K562 (cell line): ENCODE data around the gene CRYGA. TPM values are rescaled to one million over a fixed set of nuclear protein-coding genes. Genes with fewer than 3 reads are reported as not detected.

ENCODE experiments used
- ATAC-seq: fragments of 200-7000 bp; cut with Tn5 transposase; 3 replicates; pipeline ENCODE4 v1.9.1; 2020; ENCODE audit warnings: moderate library complexity
- BruUV-seq: library from RNA; stranded (reverse); fragments of 400-500 nt; replicated peaks from 2 replicates; lab custom pipeline; 2021; lab: Mats Ljungman, UMichigan
- CTCF ChIA-PET: fragments of 300-600 bp; formaldehyde crosslinking; extraction: SDS; loops from one replicate; lab custom pipeline; 2021; ENCODE audit warnings: low intra/inter-chr PET ratio; lab: Yijun Ruan, JAX
- POLR2A ChIA-PET: fragments of 300-600, 350-650 bp; sonication (Branson Sonifier 250); formaldehyde crosslinking; extraction: SDS; loops from one replicate; lab custom pipeline; 2021; ENCODE audit warnings: antibody characterized with exemption, inconsistent platforms; lab: Yijun Ruan, JAX
- DNase-seq, 4 experiments: peaks; one replicate each; pipeline versions ENCODE4 v3.0.0 to v3.0.0-alpha.2; 2011 to 2018; ENCODE audit warnings: low spot score in 3 of 4, mixed read lengths in 3 of 4; ENCODE audit errors: extremely low read depth in 1 of 4
- FAIRE-seq: peaks from 2 replicates; lab custom pipeline; 2011; peaks lifted over from hg19 to GRCh38; lab: Jason Lieb, UNC
- H2AFZ ChIP-seq: 2 replicates; pipeline ENCODE4 v1.6.0; 2011; ENCODE audit warnings: low read depth, low read length, control low read depth, inconsistent platforms
- H3K27ac ChIP-seq: fragments of 200-600 bp; 3 replicates; pipeline ENCODE4 v1.8.0; 2011; ENCODE audit warnings: low read depth, mild to moderate bottlenecking, control low read depth, inconsistent platforms, low read length, moderate library complexity, mixed read lengths; ENCODE audit errors: extremely low read depth
- H3K27me3 ChIP-seq, 2 experiments: fragments of 300-600 bp in 1 of 2; 2 replicates in 1 of 2; 3 replicates in 1 of 2; pipeline versions ENCODE4 v1.6.0 to v1.8.0; 2011; ENCODE audit warnings: inconsistent platforms in 2 of 2, low read length in 2 of 2, mild to moderate bottlenecking in 1 of 2, mixed read lengths in 1 of 2, moderate library complexity in 1 of 2; ENCODE audit not compliant: control insufficient read depth in 2 of 2, insufficient read depth in 2 of 2
- H3K36me3 ChIP-seq: fragments of 300-600 bp; 3 replicates; pipeline ENCODE4 v1.8.0; 2011; ENCODE audit warnings: mild to moderate bottlenecking, low read length, inconsistent platforms; ENCODE audit not compliant: control insufficient read depth, insufficient read depth
- H3K4me1 ChIP-seq, 2 experiments: fragments of 200-600 bp in 1 of 2; replicated peaks in 1 of 2; 2 replicates in 1 of 2; 3 replicates in 1 of 2; pipeline versions ENCODE4 v1.5.1 to v1.8.0; 2011; ENCODE audit warnings: inconsistent platforms in 2 of 2, low read length in 2 of 2, mild to moderate bottlenecking in 1 of 2, mixed read lengths in 1 of 2, moderate library complexity in 1 of 2; ENCODE audit not compliant: control insufficient read depth in 2 of 2, insufficient read depth in 2 of 2
- H3K4me2 ChIP-seq: 2 replicates; pipeline ENCODE4 v1.6.1; 2011; ENCODE audit warnings: low read length, control low read depth, inconsistent platforms, mixed read lengths; ENCODE audit not compliant: insufficient read depth
- H3K4me3 ChIP-seq: fragments of 200-600 bp; sonication (generic), shearing (Covaris generic); 2 replicates; pipeline ENCODE4 v1.5.1; 2016; ENCODE audit warnings: control low read depth, inconsistent platforms
- H3K79me2 ChIP-seq: fragments of 200-600 bp; 3 replicates; pipeline ENCODE4 v1.8.0; 2011; ENCODE audit warnings: low read length, inconsistent platforms; ENCODE audit not compliant: control insufficient read depth, insufficient read depth
- H3K9ac ChIP-seq, 2 experiments: 2 replicates each; pipeline versions ENCODE4 v1.6.0 to v1.6.1; 2011; ENCODE audit warnings: low read depth in 2 of 2, low read length in 2 of 2, control low read depth in 1 of 2, inconsistent platforms in 1 of 2, mild to moderate bottlenecking in 1 of 2, mixed read lengths in 1 of 2; ENCODE audit not compliant: insufficient read depth in 1 of 2
- H3K9me1 ChIP-seq: one replicate; pipeline ENCODE4 v1.6.0; 2011; ENCODE audit warnings: inconsistent platforms, mild to moderate bottlenecking, low read length, moderate library complexity; ENCODE audit not compliant: control insufficient read depth, insufficient read depth
- H3K9me3 ChIP-seq: replicated peaks from 2 replicates; pipeline ENCODE4 v1.5.1; 2011; ENCODE audit warnings: low read depth, low read length, inconsistent platforms; ENCODE audit not compliant: control insufficient read depth, insufficient read depth
- H4K20me1 ChIP-seq: replicated peaks from 2 replicates; pipeline ENCODE4 v1.6.1; 2011; ENCODE audit warnings: low read length, inconsistent platforms, mixed read lengths; ENCODE audit not compliant: control insufficient read depth, insufficient read depth
- CAMTA2 ChIP-seq: fragments of 250-450 bp; sonication (Bioruptor Pico); conservative IDR thresholded peaks from 2 replicates; pipeline ENCODE4 v1.5.1; 2022
- FOXK1 ChIP-seq: sonication (generic); formaldehyde crosslinking; IDR thresholded peaks from 2 replicates; pipeline ENCODE4 v1.8.0; 2022; ENCODE audit warnings: missing genetic modification reagents, mild to moderate bottlenecking, borderline replicate concordance
- MNT ChIP-seq, 2 experiments: fragments of 450-650 bp; conservative IDR thresholded peaks; 2 replicates each; pipeline ENCODE4 v1.6.1; 2017; ENCODE audit warnings: mild to moderate bottlenecking in 2 of 2, moderate library complexity in 2 of 2
- MYNN ChIP-seq, 2 experiments: sonication (generic); formaldehyde crosslinking in 1 of 2; IDR thresholded peaks; 2 replicates each; pipeline versions ENCODE4 v1.5.0 to v1.6.1; 2016 to 2020; ENCODE audit warnings: antibody characterized with exemption in 1 of 2, missing genetic modification reagents in 1 of 2
- PYGO2 ChIP-seq: fragments of 450-650 bp; IDR thresholded peaks from 2 replicates; pipeline ENCODE4 v1.6.1; 2016; ENCODE audit warnings: mild to moderate bottlenecking, missing genetic modification characterization, moderate library complexity, missing compliant biosample characterization
- SMARCA4 ChIP-seq: fragments of 450-650 bp; IDR thresholded peaks from 2 replicates; pipeline ENCODE4 v1.6.1; 2016
- U2AF1 ChIP-seq: fragments of 200-400 bp; formaldehyde crosslinking; optimal IDR thresholded peaks from 2 replicates; pipeline ENCODE3; 2017; ENCODE audit warnings: mild to moderate bottlenecking, low read depth, low read length, moderate library complexity
- ZBTB33 ChIP-seq: sonication (generic); formaldehyde crosslinking; IDR thresholded peaks from 2 replicates; pipeline ENCODE4 v1.8.1; 2023; ENCODE audit warnings: mild to moderate bottlenecking, missing genetic modification reagents
- ZNF717 ChIP-seq: fragments of 250-450 bp; sonication (Bioruptor Pico); IDR thresholded peaks from 2 replicates; pipeline ENCODE4 v1.5.0; 2021
- WGBS: fragments of 100-300 bp; shearing (Covaris generic); methylation state at CpG from one replicate; pipeline ENCODE4 v1.1.6; 2016; ENCODE audit warnings: low coverage, mixed read lengths; ENCODE audit not compliant: insufficient coverage; ENCODE audit errors: missing lambda C conversion rate; 5-methylcytosine and 5-hydroxymethylcytosine counted together
- in situ Hi-C: fragments of 300-500 bp; cut with MboI; formaldehyde crosslinking; loops from 4 replicates; pipeline ENCODE4 v1.15.0; 2018; ENCODE audit warnings: inconsistent platforms, mixed read lengths
- intact Hi-C: fragments of 100-400 bp; cut with micrococcal nuclease; formaldehyde crosslinking; loops from 2 replicates; pipeline ENCODE4 v1.14.2; 2022
- polyA plus RNA-seq, 8 experiments: library from polyadenylated mRNA; depleted of rRNA in 4 of 8; stranded (reverse) in 5 of 8; unstranded in 3 of 8; fragments of >200 nt; fragmentation: Nextera tagmentation in 2 of 8; fragmentation: Illumina TruSeq in 1 of 8; extraction: Ambion mirVana in 2 of 8; extraction: Trizol in 1 of 8; gene quantifications; 2 replicates each; pipeline versions ENCODE4 v1.2.1 to v1.2.3, GENCODE V29; 2011 to 2014; ENCODE audit warnings: inconsistent platforms in 1 of 8, missing spikeins in 1 of 8
- total RNA-seq, 7 experiments: library from RNA; depleted of rRNA in 6 of 7; stranded (reverse); fragments of >200 nt in 6 of 7; fragmentation: Illumina TruSeq in 2 of 7; extraction: Trizol in 2 of 7; gene quantifications; 2 replicates each; pipeline versions ENCODE4 v1.2.1 to v1.2.3, GENCODE V29; 2011 to 2021; ENCODE audit warnings: low replicate concordance in 1 of 7
- TF ChIP-seq, protein P1 (sequence below): IDR thresholded peaks from 2 replicates; pipeline ENCODE4 v1.6.1; 2016; ENCODE audit warnings: missing genetic modification characterization, missing compliant biosample characterization
- TF ChIP-seq, protein P2 (sequence below): fragments of 450-650 bp; conservative IDR thresholded peaks from 2 replicates; pipeline ENCODE4 v1.6.1; 2016; ENCODE audit warnings: missing genetic modification characterization, low read depth, mild to moderate bottlenecking, missing compliant biosample characterization, moderate library complexity

The CRYGA gene
- total and polyA plus RNA-seq, 9 of the 15 experiments (the other 6 are each of a cell fraction or from before 2014, with no cell fraction given) = not detected

DNA sequence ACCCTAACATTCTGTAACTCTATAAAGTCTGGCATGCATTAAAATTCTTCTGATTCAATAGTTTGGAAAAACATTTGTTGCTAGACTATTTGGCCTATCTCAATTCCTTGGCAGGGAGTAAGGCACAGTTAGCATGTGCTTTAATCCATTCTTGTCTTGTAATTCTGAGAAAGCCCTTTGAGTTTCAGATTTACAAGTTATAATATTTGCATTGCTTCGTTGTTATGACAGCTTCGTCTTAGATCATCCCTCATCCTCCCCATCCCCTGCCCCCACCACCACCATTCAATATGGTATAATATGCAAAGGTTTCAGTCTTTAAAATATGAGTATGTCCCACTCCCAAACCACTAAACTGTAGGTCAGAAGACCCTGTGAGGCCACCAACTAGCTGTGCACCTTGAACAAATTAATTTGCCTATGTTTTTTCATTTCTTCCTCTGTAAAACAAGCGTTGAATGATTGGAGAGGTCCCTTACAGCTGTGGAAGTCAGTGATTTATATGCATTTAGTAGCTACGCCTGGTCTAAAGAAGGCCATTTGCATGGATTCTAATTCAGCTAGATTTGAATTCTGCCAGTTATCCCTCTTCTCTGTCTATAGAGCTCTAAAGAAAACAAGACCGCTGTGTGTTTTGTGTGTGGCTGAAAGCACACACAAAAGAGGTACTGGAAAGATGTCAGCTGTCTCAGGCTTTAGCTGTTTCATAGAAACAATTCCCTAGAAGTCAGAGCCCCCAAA, 25.9 kb upstream of the CRYGA start (continued):
- TF ChIP-seq, protein P1, sequence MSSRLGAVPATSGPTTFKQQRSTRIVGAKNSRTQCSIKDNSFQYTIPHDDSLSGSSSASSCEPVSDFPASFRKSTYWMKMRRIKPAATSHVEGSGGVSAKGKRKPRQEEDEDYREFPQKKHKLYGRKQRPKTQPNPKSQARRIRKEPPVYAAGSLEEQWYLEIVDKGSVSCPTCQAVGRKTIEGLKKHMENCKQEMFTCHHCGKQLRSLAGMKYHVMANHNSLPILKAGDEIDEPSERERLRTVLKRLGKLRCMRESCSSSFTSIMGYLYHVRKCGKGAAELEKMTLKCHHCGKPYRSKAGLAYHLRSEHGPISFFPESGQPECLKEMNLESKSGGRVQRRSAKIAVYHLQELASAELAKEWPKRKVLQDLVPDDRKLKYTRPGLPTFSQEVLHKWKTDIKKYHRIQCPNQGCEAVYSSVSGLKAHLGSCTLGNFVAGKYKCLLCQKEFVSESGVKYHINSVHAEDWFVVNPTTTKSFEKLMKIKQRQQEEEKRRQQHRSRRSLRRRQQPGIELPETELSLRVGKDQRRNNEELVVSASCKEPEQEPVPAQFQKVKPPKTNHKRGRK (tag) = no peak
- TF ChIP-seq U2AF1 = no peak
- TF ChIP-seq MNT (conservative IDR thresholded peaks at IDR 0.05) = no peak
- no peak for TF ChIP-seq ZNF717 (CRISPR knock-in tag)
- no peak for TF ChIP-seq SMARCA4

- POLR2A ChIA-PET = interaction anchor here (0.6 to 1.0 kb wide), 2 partner anchors 14 to 27 kb away, joined by 3 read pairs; no protein-coding TSS in a partner anchor
- ATAC-seq (peak; percentile 50; the same call in 2 of the 3 replicates), DNase-seq (no peak), FAIRE-seq (no peak)
- Histone ChIP-seq H3K36me3 (no peaks in the 10 kb centered on the region), H3K4me2 (no peak overlapping the region), H3K4me3 (no peak overlapping the region), H3K9me3 (no peaks in the 10 kb centered on the region), H3K4me1 (no peaks in the 10 kb centered on the region; a peak in 1 of 5 replicates), H4K20me1 (no peaks in the 10 kb centered on the region), H2AFZ (no peak overlapping the region), H3K9me1 (no peaks in the 10 kb centered on the region), H3K9ac (no peak overlapping the region), H3K27ac (no peak overlapping the region), H3K79me2 (no peaks in the 10 kb centered on the region), H3K27me3 (no peaks in the 10 kb centered on the region)
- 4% methylated on average over 2 of the region's 2 CpGs for WGBS
- TF ChIP-seq ZBTB33 (CRISPR knock-in tag) (no peak), CAMTA2 (CRISPR knock-in tag) (no peak), PYGO2 (tag) (no peak), ZNF717 (CRISPR knock-in tag) (no peak), MYNN (IDR thresholded peaks at IDR 0.05) (no peak), MYNN (CRISPR knock-in tag; IDR thresholded peaks at IDR 0.05) (no peak), FOXK1 (CRISPR knock-in tag) (no peak)
- TF ChIP-seq, protein P2, sequence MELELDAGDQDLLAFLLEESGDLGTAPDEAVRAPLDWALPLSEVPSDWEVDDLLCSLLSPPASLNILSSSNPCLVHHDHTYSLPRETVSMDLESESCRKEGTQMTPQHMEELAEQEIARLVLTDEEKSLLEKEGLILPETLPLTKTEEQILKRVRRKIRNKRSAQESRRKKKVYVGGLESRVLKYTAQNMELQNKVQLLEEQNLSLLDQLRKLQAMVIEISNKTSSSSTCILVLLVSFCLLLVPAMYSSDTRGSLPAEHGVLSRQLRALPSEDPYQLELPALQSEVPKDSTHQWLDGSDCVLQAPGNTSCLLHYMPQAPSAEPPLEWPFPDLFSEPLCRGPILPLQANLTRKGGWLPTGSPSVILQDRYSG (tag) = no peak
- no TSS peak for BruUV-seq
- intact Hi-C loops = no loop called here
- in situ Hi-C loops = no loop called here
- CTCF ChIA-PET = interaction anchor here (0.6 kb wide), 1 partner anchor 85 kb away, joined by 3 read pairs; no protein-coding TSS in a partner anchor
These were observed 23.5 kb upstream of the CRYGA start for GRCh38 chr2:208186893-208187292.
